GM18868 (cell line): ENCODE measurements around the gene HSBP1.

Source experiments
- ATAC-seq: cut with Tn5 transposase; IDR thresholded peaks from one replicate; pipeline ENCODE4 v1.9.1; 2021; ENCODE audit warnings: mild to moderate bottlenecking, moderate library complexity; ENCODE audit not compliant: unreplicated experiment

HSBP1 gene

GRCh38 chr16:83835586-83836566, 28.1 kb downstream of the HSBP1 start:
- ATAC-seq = no peak

- ATAC-seq = no peak
Observed at GRCh38 chr16:83837566-83837965, 29.8 kb downstream of the HSBP1 start.

GRCh38 chr16:83838151-83838550, 30.4 kb downstream of the HSBP1 start:
- ATAC-seq = no peak

- ATAC-seq = no peak
Observed at GRCh38 chr16:83839561-83839960, 31.8 kb downstream of the HSBP1 start.

- no peak for ATAC-seq
Observed at GRCh38 chr16:83840060-83840617, 32.4 kb downstream of the HSBP1 start.

GRCh38 chr16:83842291-83842690, 34.5 kb downstream of the HSBP1 start:
- ATAC-seq = no peak

GRCh38 chr16:83842756-83843507, 35.2 kb downstream of the HSBP1 start:
- ATAC-seq = no peak

- ATAC-seq = no peak
Observed at GRCh38 chr16:83843657-83844056, 35.9 kb downstream of the HSBP1 start.

GRCh38 chr16:83845263-83845662, 37.5 kb downstream of the HSBP1 start:
- ATAC-seq = no peak

- no peak for ATAC-seq
Observed at GRCh38 chr16:83847371-83848225, 39.8 kb downstream of the HSBP1 start.

- ATAC-seq = no peak
Observed at GRCh38 chr16:83849421-83849820, 41.6 kb downstream of the HSBP1 start.

- no peak for ATAC-seq
Observed at GRCh38 chr16:83850947-83851346, 43.2 kb downstream of the HSBP1 start.

- ATAC-seq = no peak
Observed at GRCh38 chr16:83851473-83851872, 43.7 kb downstream of the HSBP1 start.

- ATAC-seq = no peak
Observed at GRCh38 chr16:83852774-83853173, 45.0 kb downstream of the HSBP1 start.

GRCh38 chr16:83853834-83854233, 46.1 kb downstream of the HSBP1 start:
- no peak for ATAC-seq

GRCh38 chr16:83854420-83854819, 46.6 kb downstream of the HSBP1 start:
- ATAC-seq = no peak

- no peak for ATAC-seq
Observed at GRCh38 chr16:83856792-83857191, 49.0 kb downstream of the HSBP1 start.

- no peak for ATAC-seq
Observed at GRCh38 chr16:83859265-83859664, 51.5 kb downstream of the HSBP1 start.

GRCh38 chr16:83862661-83863060, 54.9 kb downstream of the HSBP1 start:
- no peak for ATAC-seq

- ATAC-seq = no peak
Observed at GRCh38 chr16:83863682-83864081, 55.9 kb downstream of the HSBP1 start.
